ENCODE measurements around the gene TFPI.
"Not testable (repeated sequence)": the region's sequence is repeated elsewhere in the genome, so short reads cannot be mapped to it uniquely, and the experiment has no call there.

The TFPI gene

DNA sequence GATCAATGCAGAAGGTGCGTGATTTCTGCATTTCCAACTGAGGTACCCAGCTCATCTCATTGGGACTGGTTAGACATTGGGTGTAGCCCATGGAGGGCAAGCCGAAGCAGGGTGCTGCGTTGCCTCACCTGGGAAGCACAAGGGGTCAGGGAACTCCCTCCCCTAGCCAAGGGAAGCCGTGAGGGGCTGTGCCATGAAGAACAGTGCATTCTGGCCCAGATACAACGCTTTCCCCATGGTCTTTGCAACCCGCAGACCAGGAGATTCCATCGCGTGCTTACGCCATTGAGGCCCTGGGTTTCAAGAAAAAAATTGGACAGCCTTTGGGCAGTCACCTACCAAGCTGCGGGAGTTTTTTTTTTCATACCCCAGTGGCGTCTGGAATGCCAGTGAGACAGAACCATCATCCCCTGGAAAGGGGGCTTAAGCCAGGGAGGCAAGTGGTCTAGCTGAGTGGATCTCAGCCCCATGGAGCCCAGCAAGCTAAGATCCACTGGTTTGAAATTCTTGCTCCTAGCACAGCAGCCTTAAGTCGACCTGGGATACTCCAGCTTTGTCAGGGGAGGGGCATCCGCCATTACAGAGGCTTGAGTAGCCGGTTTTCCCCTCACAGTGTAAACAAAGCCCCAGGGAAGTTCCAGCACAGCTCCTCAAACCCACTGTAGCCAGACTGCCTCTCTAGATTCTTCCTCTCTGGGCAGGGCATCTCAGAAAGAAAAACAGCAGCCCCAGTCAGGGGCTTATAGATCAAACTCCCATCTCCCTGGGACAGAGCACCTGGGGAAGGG lies 21.7 kb downstream of the TFPI start:
- in situ Hi-C loops (cut with HindIII; ENCODE audit: low pct_unique_long_range_greater_than_20kb, low sequenced_read_pairs): no loop called here
- peak in 1 of 2 experiments; percentile 23 for DNase-seq (ENCODE audit: low read depth in 1 of 2, low spot score in 1 of 2)
- TF ChIP-seq JUND (IDR thresholded peaks at IDR 0.05; ENCODE audit: low read depth): no peak

DNA sequence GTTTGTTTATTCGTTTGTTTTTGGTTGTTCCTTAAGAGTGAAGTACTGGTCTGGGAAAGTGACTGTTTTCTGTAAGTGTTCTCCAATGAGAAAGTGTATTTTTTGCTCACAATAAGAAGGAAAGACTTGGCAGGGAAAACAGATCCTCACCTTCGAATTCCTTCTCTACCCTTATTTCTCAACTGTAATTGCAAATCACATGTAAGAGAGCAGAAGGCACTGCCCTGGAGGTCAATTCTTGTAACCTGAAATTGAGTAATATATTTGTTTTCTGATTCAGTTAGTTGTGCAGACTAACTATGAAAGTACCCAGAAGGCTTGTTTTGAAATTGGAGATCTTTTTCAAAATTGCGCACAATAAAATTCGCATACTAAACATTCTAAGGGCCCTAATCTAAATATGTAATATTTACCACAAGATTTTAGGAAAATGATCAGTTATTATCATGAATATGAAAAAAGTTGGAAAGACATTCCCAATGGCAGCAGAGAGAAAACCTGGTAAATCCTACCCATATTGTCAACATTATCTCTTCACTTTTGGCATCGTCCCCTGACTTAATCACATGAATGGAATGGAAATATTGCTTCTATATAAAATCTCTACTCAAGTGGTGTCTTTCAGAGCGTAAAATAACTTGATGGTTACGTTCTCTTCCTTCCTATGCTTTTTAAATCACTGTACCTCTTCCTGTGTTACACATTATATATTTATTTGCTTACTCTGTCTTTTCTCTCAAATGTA lies 24.1 kb downstream of the TFPI start:
- no peak for DNase-seq (ENCODE audit: low read depth in 1 of 2, low spot score in 1 of 2)
- in situ Hi-C loops (cut with HindIII; ENCODE audit: low pct_unique_long_range_greater_than_20kb, low sequenced_read_pairs): no loop called here
- no peak for TF ChIP-seq JUND (IDR thresholded peaks at IDR 0.05; ENCODE audit: low read depth)

- TF ChIP-seq JUND (IDR thresholded peaks at IDR 0.05; ENCODE audit: low read depth): no peak
- DNase-seq (ENCODE audit: low read depth in 1 of 2, low spot score in 1 of 2): no peak
- in situ Hi-C loops (cut with HindIII; ENCODE audit: low pct_unique_long_range_greater_than_20kb, low sequenced_read_pairs): no loop called here
Measured at GRCh38 chr2:187529248-187529976, 24.8 kb downstream of the TFPI start.

GRCh38 chr2:187528042-187528441 lies 26.2 kb downstream of the TFPI start:
- in situ Hi-C loops (cut with HindIII; ENCODE audit: low pct_unique_long_range_greater_than_20kb, low sequenced_read_pairs): no loop called here
- TF ChIP-seq JUND (IDR thresholded peaks at IDR 0.05; ENCODE audit: low read depth): no peak
- DNase-seq (ENCODE audit: low read depth in 1 of 2, low spot score in 1 of 2): no peak

- no peak for DNase-seq (ENCODE audit: low read depth in 1 of 2, low spot score in 1 of 2)
- in situ Hi-C loops (cut with HindIII; ENCODE audit: low pct_unique_long_range_greater_than_20kb, low sequenced_read_pairs): no loop called here
- no peak for TF ChIP-seq JUND (IDR thresholded peaks at IDR 0.05; ENCODE audit: low read depth)
Measured at GRCh38 chr2:187527262-187527661, 27.0 kb downstream of the TFPI start.

- no peak for TF ChIP-seq JUND (IDR thresholded peaks at IDR 0.05; ENCODE audit: low read depth)
- in situ Hi-C loops (cut with HindIII; ENCODE audit: low pct_unique_long_range_greater_than_20kb, low sequenced_read_pairs): no loop called here
- DNase-seq (ENCODE audit: low read depth in 1 of 2, low spot score in 1 of 2): no peak
Measured at GRCh38 chr2:187526792-187527191, 27.4 kb downstream of the TFPI start.

GRCh38 chr2:187525163-187525900 lies 28.9 kb downstream of the TFPI start:
- no peak for DNase-seq (ENCODE audit: low read depth in 1 of 2, low spot score in 1 of 2)
- no peak for TF ChIP-seq JUND (IDR thresholded peaks at IDR 0.05; ENCODE audit: low read depth)
- in situ Hi-C loops (cut with HindIII; ENCODE audit: low pct_unique_long_range_greater_than_20kb, low sequenced_read_pairs): no loop called here

DNA sequence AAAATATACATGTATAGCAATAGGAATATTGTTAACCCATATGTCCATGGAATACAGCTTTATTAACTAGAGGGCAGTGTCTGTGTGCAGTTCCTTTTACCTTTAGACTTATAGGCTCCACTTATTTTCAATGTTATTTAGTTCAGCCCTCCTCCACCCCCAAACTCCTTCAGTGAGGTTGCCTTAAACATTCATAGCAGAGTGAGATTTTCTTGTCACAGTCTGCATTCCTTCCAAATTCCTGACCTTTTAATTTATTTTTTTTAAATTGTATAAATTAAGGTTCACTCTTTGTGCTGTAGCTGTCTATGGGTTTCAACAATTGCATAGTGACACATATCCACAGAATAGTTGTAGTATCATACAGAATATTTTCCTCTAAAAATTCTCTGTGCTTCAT lies 30.9 kb downstream of the TFPI start:
- no peak for TF ChIP-seq JUND (IDR thresholded peaks at IDR 0.05; ENCODE audit: low read depth)
- in situ Hi-C loops (cut with HindIII; ENCODE audit: low pct_unique_long_range_greater_than_20kb, low sequenced_read_pairs): no loop called here

GRCh38 chr2:187520121-187520624 lies 34.1 kb downstream of the TFPI start:
- DNase-seq (ENCODE audit: low read depth in 1 of 2, low spot score in 1 of 2): no peak
- in situ Hi-C loops (cut with HindIII; ENCODE audit: low pct_unique_long_range_greater_than_20kb, low sequenced_read_pairs): no loop called here
- TF ChIP-seq JUND (IDR thresholded peaks at IDR 0.05; ENCODE audit: low read depth): no peak

More for the DNA sequence above, 30.9 kb downstream of the TFPI start:
- no peak for DNase-seq (ENCODE audit: low read depth in 1 of 2, low spot score in 1 of 2)

DNA sequence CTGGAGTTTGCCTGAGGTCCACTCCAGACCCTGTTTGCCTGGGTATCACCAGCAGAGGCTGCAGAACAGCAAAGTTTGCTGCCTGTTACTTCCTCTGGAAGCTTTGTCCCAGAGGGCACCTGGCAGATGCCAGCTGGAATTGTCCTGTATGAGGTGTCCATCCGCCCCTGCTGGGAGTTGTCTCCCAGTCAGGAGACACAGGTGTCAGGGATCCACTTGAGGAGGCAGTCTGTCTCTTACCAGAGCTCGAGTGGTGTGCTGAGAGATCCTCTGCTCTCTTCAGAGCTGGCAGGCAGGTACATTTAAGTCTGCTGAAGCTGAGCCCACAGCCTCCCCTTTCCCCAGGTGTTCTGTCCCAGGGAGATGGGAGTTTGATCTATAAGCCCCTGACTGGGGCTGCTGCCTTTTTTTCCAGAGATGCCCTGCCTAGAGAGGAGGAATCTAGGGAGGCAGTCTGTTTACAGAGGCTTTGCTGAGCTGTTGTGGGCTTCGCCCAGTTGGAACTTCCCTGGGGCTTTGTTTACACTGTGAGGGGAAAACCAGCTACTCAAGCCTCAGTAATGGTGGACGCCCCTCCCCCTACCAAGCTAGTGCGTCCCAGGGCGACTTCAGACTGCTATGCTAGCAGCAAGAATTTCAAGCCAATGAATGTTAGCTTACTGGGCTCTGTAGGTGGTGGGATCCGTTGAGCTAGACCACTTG lies 34.7 kb downstream of the TFPI start:
- TF ChIP-seq JUND (IDR thresholded peaks at IDR 0.05; ENCODE audit: low read depth): no peak
- in situ Hi-C loops (cut with HindIII; ENCODE audit: low pct_unique_long_range_greater_than_20kb, low sequenced_read_pairs): no loop called here

DNA sequence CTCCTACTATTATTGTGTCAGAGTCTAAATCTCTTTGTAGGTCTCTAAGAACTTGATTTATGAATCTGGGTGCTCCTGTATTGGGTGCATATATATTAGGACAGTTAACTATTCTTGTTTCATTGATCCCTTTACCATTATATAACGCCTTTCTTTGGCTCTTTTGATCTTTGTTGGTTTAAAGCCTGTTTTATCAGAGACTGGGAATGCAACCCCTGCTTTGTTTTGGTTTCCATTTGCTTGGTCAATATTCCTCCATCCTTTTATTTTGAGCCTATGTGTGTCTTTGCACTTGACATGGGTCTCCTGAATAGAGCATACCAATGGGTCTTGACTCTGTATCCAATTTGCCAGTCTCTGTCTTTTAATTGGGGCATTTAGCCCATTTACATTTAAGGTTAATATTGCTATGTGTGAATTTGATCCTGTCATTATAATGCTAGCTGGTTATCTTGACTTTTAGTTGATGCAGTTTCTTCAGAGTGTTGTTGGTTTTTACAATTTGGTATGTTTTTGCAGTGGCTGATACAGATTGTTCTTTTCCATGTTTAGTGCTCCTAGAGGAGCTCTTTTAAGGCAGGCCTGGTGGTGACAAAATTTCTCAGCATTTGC lies 36.4 kb downstream of the TFPI start:
- in situ Hi-C loops (cut with HindIII; ENCODE audit: low pct_unique_long_range_greater_than_20kb, low sequenced_read_pairs); DNase-seq (ENCODE audit: low read depth in 1 of 2, low spot score in 1 of 2): not testable (repeated sequence)

More for the DNA sequence above, 34.7 kb downstream of the TFPI start:
- DNase-seq (ENCODE audit: low read depth in 1 of 2, low spot score in 1 of 2): peak in 1 of 2 experiments; percentile 2

DNA sequence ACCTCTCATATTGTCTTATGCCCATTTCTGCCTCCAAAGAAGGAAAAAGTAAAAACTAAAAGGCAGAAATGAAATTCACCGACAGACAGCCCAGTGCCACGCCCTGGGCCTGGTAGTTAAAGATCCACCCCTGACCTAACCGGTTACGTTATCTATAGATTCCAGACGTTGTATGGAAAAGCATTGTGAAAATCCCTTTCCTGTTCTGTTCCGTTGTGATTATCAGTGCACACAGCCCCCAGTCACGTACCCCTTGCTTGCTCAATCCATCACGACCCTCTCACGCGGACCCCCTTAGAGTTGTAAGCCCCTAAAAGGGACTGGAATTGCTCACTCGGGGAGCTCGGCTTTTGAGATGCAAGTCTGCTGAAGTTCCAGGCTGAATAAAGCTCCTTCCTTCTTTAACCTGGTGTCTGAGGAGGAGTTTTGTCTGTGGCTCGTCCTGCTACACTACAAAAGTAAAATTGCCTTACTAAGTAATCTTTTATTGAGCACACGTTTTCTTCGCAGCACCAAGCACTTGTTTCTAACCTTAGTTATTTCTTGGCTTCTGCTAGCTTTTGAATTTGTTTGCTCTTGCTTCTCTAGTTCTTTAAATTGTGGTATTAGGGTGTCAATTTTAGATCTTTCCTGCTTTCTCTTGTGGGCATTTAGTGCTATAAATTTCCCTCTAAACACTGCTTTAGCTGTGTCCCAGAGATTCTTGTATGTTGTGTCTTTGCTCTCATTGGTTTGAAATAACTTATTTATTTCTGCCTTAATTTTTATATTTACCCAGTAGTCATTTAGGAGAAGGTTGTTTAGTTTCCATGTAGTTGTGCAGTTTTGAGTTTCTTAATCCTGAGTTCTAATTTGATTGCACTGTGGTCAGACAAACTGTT lies 37.4 kb downstream of the TFPI start:
- DNase-seq (ENCODE audit: low read depth in 1 of 2, low spot score in 1 of 2); in situ Hi-C loops (cut with HindIII; ENCODE audit: low pct_unique_long_range_greater_than_20kb, low sequenced_read_pairs): not testable (repeated sequence)

Measured in T47D (cell line).